Stimulated activated effector memory CD8-positive, alpha-beta T cell treated with anti-CD3 and anti-CD28 coated beads, Interleukin-12 subunit alpha, Interleukin-12 subunit beta, amount 100 ng/mL, for 72 hours (primary cell): ENCODE results near the gene ATF7.
"Not testable (repeated sequence)": the region's sequence is repeated elsewhere in the genome, so short reads cannot be mapped to it uniquely, and the experiment has no call there.

ENCODE experiments used
- ATAC-seq: fragments of 150-1000 bp; cut with Tn5 transposase; 2 replicates; pipeline ENCODE4 v1.10.0; 2021
- DNase-seq, 2 donors: peaks; one replicate each; pipeline ENCODE4 v3.0.0; 2021 to 2022; ENCODE audit warnings: low spot score in 2 of 2
- H3K27ac Mint-ChIP-seq: one replicate; pipeline ENCODE4 v1.8.0; 2022; ENCODE audit warnings: mild to moderate bottlenecking, mixed read lengths
- H3K36me3 Mint-ChIP-seq: one replicate; pipeline ENCODE4 v1.8.0; 2022; ENCODE audit warnings: mild to moderate bottlenecking, mixed read lengths
- H3K4me1 Mint-ChIP-seq: one replicate; pipeline ENCODE4 v1.8.0; 2022; ENCODE audit warnings: mixed read lengths
- H3K4me3 Mint-ChIP-seq: one replicate; pipeline ENCODE4 v1.8.0; 2022; ENCODE audit warnings: mild to moderate bottlenecking, mixed read lengths
- H3K9me3 Mint-ChIP-seq: one replicate; pipeline ENCODE4 v1.8.0; 2022; ENCODE audit warnings: mixed read lengths

The ATF7 gene

DNA sequence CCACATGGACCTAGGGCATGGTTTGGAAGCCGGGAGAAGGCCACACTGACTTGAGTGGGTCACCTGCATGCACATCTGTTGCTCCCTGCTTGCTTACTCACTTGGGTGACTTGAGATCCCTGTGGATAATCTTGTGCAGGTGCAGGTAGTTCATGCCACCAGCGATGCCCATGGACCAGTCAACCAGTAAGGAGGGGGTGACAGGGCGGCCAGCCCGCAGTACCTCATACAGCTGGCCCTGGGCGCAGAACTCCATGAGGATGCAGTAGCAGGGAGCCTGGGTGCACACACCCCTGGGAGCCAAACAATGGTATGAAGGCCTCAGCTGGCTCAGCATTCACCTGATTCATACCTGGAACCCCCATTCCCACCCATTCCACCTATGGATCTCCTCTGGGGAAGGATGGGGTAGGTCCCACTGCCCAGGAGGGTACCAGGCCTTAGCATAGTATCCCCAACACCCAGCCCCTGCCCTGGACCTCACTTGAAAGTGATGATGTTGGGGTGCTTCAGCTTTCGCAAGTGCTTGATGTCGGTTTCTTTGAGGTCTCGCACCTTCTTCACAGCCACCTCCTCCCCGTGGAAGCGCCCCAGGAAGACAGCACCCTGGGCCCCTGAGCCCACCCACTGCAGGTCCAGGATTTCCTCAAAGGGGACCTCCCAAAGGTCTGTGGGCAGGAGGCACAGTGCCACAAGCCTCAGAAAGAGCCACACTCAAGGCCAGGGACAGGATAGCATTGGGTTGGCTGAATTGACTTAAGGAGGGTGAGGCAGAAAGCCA, 140.0 kb downstream of the ATF7 start:
- ATAC-seq (peak; percentile 5), DNase-seq (no peak)
- Mint-ChIP-seq H3K9me3 (no peaks in the 10 kb centered on the region), H3K27ac (peak overlapping the region; percentile 83), H3K36me3 (peaks cover 86% of the 10 kb centered on the region), H3K4me1 (peaks cover 22% of the 10 kb centered on the region), H3K4me3 (no peak overlapping the region)

- H3K36me3 Mint-ChIP-seq: peaks cover 94% of the 10 kb centered on the region
- H3K27ac Mint-ChIP-seq: no peak overlapping the region
- no peaks in the 10 kb centered on the region for H3K9me3 Mint-ChIP-seq
These were observed 141.3 kb downstream of the ATF7 start for GRCh38 chr12:53484686-53485575.

GRCh38 chr12:53483979-53484377, 142.2 kb downstream of the ATF7 start:
- Mint-ChIP-seq H3K27ac (peak overlapping the region; percentile 67), H3K36me3 (peaks cover 97% of the 10 kb centered on the region), H3K4me1 (peaks cover 22% of the 10 kb centered on the region), H3K4me3 (no peak overlapping the region), H3K9me3 (no peaks in the 10 kb centered on the region)
- DNase-seq (no peak), ATAC-seq (peak; percentile 52)

More at GRCh38 chr12:53484686-53485575, 141.3 kb downstream of the ATF7 start:
- ATAC-seq (no peak), DNase-seq (no peak)
- Mint-ChIP-seq H3K4me1 (peaks cover 22% of the 10 kb centered on the region), H3K4me3 (no peak overlapping the region)

DNA sequence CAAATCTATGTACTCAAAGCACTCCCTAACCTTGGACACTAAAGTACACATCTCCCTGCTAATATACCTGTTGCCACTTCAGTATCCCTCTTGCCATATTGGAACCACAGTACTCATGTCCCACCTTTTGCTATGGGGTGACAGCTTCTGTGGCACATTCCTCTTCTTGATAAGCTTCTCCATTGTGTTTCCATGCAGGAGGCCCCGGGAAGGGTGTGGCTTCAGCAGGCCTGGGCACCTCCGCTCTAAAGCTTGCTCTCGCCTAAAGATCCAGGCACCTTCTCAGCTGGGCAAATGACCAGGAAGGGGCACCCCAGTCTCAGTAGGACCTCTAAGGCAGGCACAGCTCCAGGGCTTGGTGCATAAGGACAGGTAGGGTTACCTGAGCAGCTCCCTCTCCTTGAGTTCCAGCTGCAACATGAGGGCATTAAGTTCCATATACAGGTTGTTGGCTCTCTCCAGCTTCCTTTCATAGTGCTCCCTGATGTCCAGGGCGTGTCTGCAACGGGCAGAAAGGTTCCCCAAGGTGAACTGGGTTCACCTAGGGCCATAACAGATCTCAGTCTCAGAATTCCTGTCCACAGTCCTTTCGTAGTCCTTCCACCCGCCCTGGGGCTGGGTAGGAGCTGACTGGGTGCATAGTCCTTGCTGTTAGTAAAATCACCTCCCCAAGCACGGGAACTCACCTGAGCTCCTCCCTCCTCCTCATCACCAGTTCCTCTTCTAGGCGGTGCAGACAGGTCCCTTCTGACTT, 142.8 kb downstream of the ATF7 start:
- Mint-ChIP-seq H3K4me1 (peaks cover 22% of the 10 kb centered on the region), H3K9me3 (no peaks in the 10 kb centered on the region), H3K36me3 (peaks cover 98% of the 10 kb centered on the region), H3K4me3 (no peak overlapping the region), H3K27ac (peak overlapping the region; percentile 67)
- ATAC-seq (no peak), DNase-seq (no peak)

- Mint-ChIP-seq H3K9me3 (no peaks in the 10 kb centered on the region), H3K27ac (peak overlapping the region; percentile 78), H3K4me3 (no peak overlapping the region), H3K4me1 (peaks cover 22% of the 10 kb centered on the region), H3K36me3 (peaks cover 100% of the 10 kb centered on the region)
- DNase-seq: no peak
- no peak for ATAC-seq
These were observed 143.5 kb downstream of the ATF7 start for GRCh38 chr12:53482626-53483168.

- H3K9me3 Mint-ChIP-seq: no peaks in the 10 kb centered on the region
- H3K4me3 Mint-ChIP-seq: no peak overlapping the region
- ATAC-seq (no peak), DNase-seq (no peak)
- H3K27ac Mint-ChIP-seq: peak overlapping the region; percentile 78
- peaks cover 23% of the 10 kb centered on the region for H3K4me1 Mint-ChIP-seq
- peaks cover 100% of the 10 kb centered on the region for H3K36me3 Mint-ChIP-seq
These were observed 144.1 kb downstream of the ATF7 start for GRCh38 chr12:53481939-53482586.

- not testable (repeated sequence) for H3K4me3 Mint-ChIP-seq, ATAC-seq, DNase-seq
These were observed 144.7 kb downstream of the ATF7 start for GRCh38 chr12:53481458-53481857.

GRCh38 chr12:53480491-53481442, 145.4 kb downstream of the ATF7 start:
- peaks cover 100% of the 10 kb centered on the region for H3K36me3 Mint-ChIP-seq
- H3K27ac Mint-ChIP-seq: peak overlapping the region; percentile 78

More at GRCh38 chr12:53481458-53481857, 144.7 kb downstream of the ATF7 start:
- peak overlapping the region; percentile 78 for H3K27ac Mint-ChIP-seq
- peaks cover 100% of the 10 kb centered on the region for H3K36me3 Mint-ChIP-seq
- not testable (repeated sequence) for H3K9me3 Mint-ChIP-seq
- peaks cover 25% of the 10 kb centered on the region for H3K4me1 Mint-ChIP-seq

DNA sequence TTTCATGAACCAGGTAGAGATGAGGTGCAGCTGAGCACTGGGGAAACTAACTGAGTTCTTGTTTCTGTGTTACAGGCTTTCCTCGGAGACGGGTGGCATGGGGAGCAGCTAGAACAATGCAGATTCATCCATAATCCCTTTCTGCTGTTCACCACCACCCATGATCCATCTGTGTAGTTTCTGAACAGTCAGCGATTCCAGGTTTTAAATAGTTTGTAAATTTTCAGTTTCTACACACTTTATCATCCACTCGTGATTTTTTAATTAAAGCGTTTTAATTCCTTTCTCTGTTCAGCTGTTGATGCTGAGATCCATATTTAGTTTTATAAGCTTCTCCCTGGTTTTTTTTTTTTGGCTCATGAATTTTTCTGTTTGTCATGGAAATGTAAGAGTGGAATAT, 146.9 kb downstream of the ATF7 start:
- ATAC-seq (no peak), DNase-seq (no peak)
- peaks cover 25% of the 10 kb centered on the region for H3K4me1 Mint-ChIP-seq
- H3K9me3 Mint-ChIP-seq: no peaks in the 10 kb centered on the region
- peak overlapping the region; percentile 96 for H3K27ac Mint-ChIP-seq
- H3K36me3 Mint-ChIP-seq: peaks cover 100% of the 10 kb centered on the region
- H3K4me3 Mint-ChIP-seq: no peak overlapping the region

More at GRCh38 chr12:53480491-53481442, 145.4 kb downstream of the ATF7 start:
- no peak for DNase-seq
- ATAC-seq: no peak
- peaks cover 19% of the 10 kb centered on the region for H3K4me1 Mint-ChIP-seq
- no peak overlapping the region for H3K4me3 Mint-ChIP-seq
- H3K9me3 Mint-ChIP-seq: no peaks in the 10 kb centered on the region

DNA sequence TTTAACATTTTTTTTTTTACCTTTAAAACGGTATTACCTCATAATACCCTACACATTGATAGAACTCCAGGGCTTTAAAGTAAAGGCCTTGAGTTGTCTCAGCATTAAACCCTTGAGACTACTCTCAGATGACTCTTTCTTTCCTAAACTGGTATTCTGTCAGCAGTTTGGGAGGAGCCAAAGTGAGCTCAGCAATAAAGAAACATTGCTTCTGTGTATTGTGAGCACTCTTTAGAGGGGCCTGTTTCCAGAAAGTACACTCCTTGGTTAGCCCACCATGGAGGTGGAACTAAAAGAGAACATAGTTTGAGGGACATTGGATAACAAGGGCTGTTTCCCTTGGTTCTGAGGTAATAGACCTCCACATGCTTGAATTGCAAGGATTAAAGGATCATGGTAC, 147.3 kb downstream of the ATF7 start:
- DNase-seq (no peak), ATAC-seq (peak; percentile 40)
- H3K27ac Mint-ChIP-seq: peak overlapping the region; percentile 96
- H3K4me1 Mint-ChIP-seq: peaks cover 30% of the 10 kb centered on the region
- peaks cover 100% of the 10 kb centered on the region for H3K36me3 Mint-ChIP-seq
- no peaks in the 10 kb centered on the region for H3K9me3 Mint-ChIP-seq
- H3K4me3 Mint-ChIP-seq: no peak overlapping the region

DNA sequence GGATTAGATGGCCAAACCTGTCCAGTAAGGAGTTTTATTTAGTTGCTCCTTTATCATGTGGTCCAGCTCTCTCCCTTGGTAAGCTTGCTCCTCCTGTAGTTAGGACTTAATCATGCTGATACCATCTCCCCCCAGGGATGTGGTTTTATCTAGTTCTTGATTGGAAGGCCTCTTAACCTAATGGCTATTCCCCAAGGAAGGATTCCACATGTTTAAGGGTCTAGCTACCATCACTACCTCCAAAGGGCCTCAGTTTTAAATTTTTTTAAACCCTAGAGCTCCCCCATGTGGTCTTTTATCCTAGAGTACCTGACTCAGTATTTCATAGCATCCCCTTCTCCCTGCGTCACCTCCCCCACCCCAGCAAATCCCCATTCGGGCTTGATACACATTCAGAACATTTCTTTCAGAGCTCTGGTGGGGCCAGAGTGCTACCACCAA, 149.4 kb downstream of the ATF7 start:
- Mint-ChIP-seq H3K36me3 (peaks cover 100% of the 10 kb centered on the region), H3K4me3 (no peak overlapping the region), H3K27ac (peak overlapping the region; percentile 96), H3K9me3 (no peaks in the 10 kb centered on the region), H3K4me1 (peaks cover 42% of the 10 kb centered on the region)
- no peak for ATAC-seq
- no peak for DNase-seq

- H3K4me1 Mint-ChIP-seq: peaks cover 52% of the 10 kb centered on the region
- peak; percentile 35 for ATAC-seq
- no peaks in the 10 kb centered on the region for H3K9me3 Mint-ChIP-seq
- no peak for DNase-seq
- peak overlapping the region; percentile 73 for H3K4me3 Mint-ChIP-seq
- peaks cover 100% of the 10 kb centered on the region for H3K36me3 Mint-ChIP-seq
- peak overlapping the region; percentile 96 for H3K27ac Mint-ChIP-seq
These were observed 151.4 kb downstream of the ATF7 start for GRCh38 chr12:53474819-53475218.

DNA sequence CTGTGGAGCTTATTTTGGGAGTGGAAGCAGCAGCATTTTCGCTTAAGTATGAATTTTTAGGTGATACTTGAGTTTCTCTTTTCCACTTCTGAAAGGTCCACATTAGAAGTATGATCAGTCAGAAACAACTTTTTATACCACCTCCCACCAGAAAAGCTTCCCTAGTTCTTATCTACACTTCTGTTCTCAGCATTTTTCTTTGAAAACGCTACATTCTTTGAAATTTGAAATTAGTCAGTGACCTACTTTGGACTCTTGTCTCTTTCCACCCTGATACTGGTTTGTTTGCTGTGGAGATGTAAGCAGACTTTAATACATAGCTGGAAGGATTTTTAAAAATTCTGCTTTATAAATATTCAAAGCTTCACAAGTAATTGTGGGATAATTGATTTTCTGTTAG, 152.1 kb downstream of the ATF7 start:
- Mint-ChIP-seq H3K36me3 (peaks cover 100% of the 10 kb centered on the region), H3K4me3 (peak overlapping the region; percentile 73)
- DNase-seq: no peak

More for the DNA sequence above, 152.1 kb downstream of the ATF7 start:
- peak; percentile 71 for ATAC-seq
- Mint-ChIP-seq H3K27ac (peak overlapping the region; percentile 96), H3K4me1 (peaks cover 52% of the 10 kb centered on the region), H3K9me3 (no peaks in the 10 kb centered on the region)
